ENCODE measurements around the gene IGF1R.

IGF1R gene

GRCh38 chr15:98949624-98950023, 301.3 kb downstream of the IGF1R start:
- Histone ChIP-seq H3K4me3 (replicated peaks; ENCODE audit: insufficient read depth, low read length) (no peak overlapping the region), H3K27me3 (ENCODE audit: insufficient read depth, poor library complexity, severe bottlenecking) (no peaks in the 10 kb centered on the region), H3K27ac (replicated peaks) (no peak overlapping the region)
- no peak for DNase-seq (ENCODE audit: low read depth in 1 of 2, low spot score in 1 of 2)
- TF ChIP-seq CTCF (IDR thresholded peaks at IDR 0.05; ENCODE audit: insufficient read depth, low read length) = no peak
- no peak for TF ChIP-seq POLR2AphosphoS5 (IDR thresholded peaks at IDR 0.05; ENCODE audit: low read depth)
- no peak for TF ChIP-seq SPI1 (IDR thresholded peaks at IDR 0.05; ENCODE audit: borderline replicate concordance, low read depth)
- TF ChIP-seq GABPA (IDR thresholded peaks at IDR 0.05; ENCODE audit: low read depth) = no peak

GRCh38 chr15:98950248-98950647, 301.9 kb downstream of the IGF1R start:
- DNase-seq (ENCODE audit: low read depth in 1 of 2, low spot score in 1 of 2) = no peak
- no peak overlapping the region for H3K4me3 ChIP-seq (replicated peaks; ENCODE audit: insufficient read depth, low read length)
- TF ChIP-seq SPI1 (IDR thresholded peaks at IDR 0.05; ENCODE audit: borderline replicate concordance, low read depth) (no peak), GABPA (IDR thresholded peaks at IDR 0.05; ENCODE audit: low read depth) (no peak), REST (IDR thresholded peaks at IDR 0.05; ENCODE audit: insufficient replicate concordance, low read depth) (no peak), POLR2AphosphoS5 (IDR thresholded peaks at IDR 0.05; ENCODE audit: low read depth) (no peak), CTCF (IDR thresholded peaks at IDR 0.05; ENCODE audit: insufficient read depth, low read length) (no peak)
- H3K27me3 ChIP-seq (ENCODE audit: insufficient read depth, poor library complexity, severe bottlenecking) = no peaks in the 10 kb centered on the region
- no peak overlapping the region for H3K27ac ChIP-seq (replicated peaks)

GRCh38 chr15:98951004-98951403, 302.7 kb downstream of the IGF1R start:
- no peak overlapping the region for H3K4me3 ChIP-seq (replicated peaks; ENCODE audit: insufficient read depth, low read length)
- no peaks in the 10 kb centered on the region for H3K27me3 ChIP-seq (ENCODE audit: insufficient read depth, poor library complexity, severe bottlenecking)
- no peak for DNase-seq (ENCODE audit: low read depth in 1 of 2, low spot score in 1 of 2)
- H3K27ac ChIP-seq (replicated peaks) = no peak overlapping the region
- TF ChIP-seq POLR2AphosphoS5 (IDR thresholded peaks at IDR 0.05; ENCODE audit: low read depth) (no peak), CTCF (IDR thresholded peaks at IDR 0.05; ENCODE audit: insufficient read depth, low read length) (no peak), SPI1 (IDR thresholded peaks at IDR 0.05; ENCODE audit: borderline replicate concordance, low read depth) (no peak), REST (IDR thresholded peaks at IDR 0.05; ENCODE audit: insufficient replicate concordance, low read depth) (no peak), GABPA (IDR thresholded peaks at IDR 0.05; ENCODE audit: low read depth) (no peak)
